Ishikawa (cell line): ENCODE measurements around the gene HSD17B12.

Source experiments
- CEBPB ChIP-seq: IDR thresholded peaks from 2 replicates; pipeline ENCODE4 v1.6.1; 2012
- CREB1 ChIP-seq: IDR thresholded peaks from 2 replicates; pipeline ENCODE4 v1.6.1; 2012; ENCODE audit warnings: low read depth
- EGR1 ChIP-seq: IDR thresholded peaks from 2 replicates; pipeline ENCODE4 v1.6.1; 2012
- EP300 ChIP-seq: IDR thresholded peaks from 2 replicates; pipeline ENCODE4 v1.6.1; 2012; ENCODE audit warnings: borderline replicate concordance
- FOXM1 ChIP-seq: IDR thresholded peaks from 2 replicates; pipeline ENCODE4 v1.6.1; 2012; ENCODE audit warnings: low read depth, borderline replicate concordance
- NFIC ChIP-seq: IDR thresholded peaks from 2 replicates; pipeline ENCODE4 v1.6.1; 2012
- RAD21 ChIP-seq: IDR thresholded peaks from 2 replicates; pipeline ENCODE4 v1.6.1; 2012; ENCODE audit warnings: low read depth
- TAF1 ChIP-seq: IDR thresholded peaks from 2 replicates; pipeline ENCODE4 v1.6.1; 2012; ENCODE audit warnings: low read depth, mild to moderate bottlenecking
- TCF12 ChIP-seq: IDR thresholded peaks from 2 replicates; pipeline ENCODE4 v1.6.1; 2012; ENCODE audit warnings: low read depth
- TEAD4 ChIP-seq: IDR thresholded peaks from 2 replicates; pipeline ENCODE4 v1.6.1; 2012
- YY1 ChIP-seq: IDR thresholded peaks from 2 replicates; pipeline ENCODE4 v1.6.1; 2012; ENCODE audit warnings: low read depth
- ZBTB7A ChIP-seq: IDR thresholded peaks from 2 replicates; pipeline ENCODE4 v1.6.1; 2012; ENCODE audit warnings: low read depth
- TF ChIP-seq, protein P1 (sequence below): IDR thresholded peaks from 2 replicates; pipeline ENCODE4 v1.6.1; 2012
- TF ChIP-seq, protein P2 (sequence below): IDR thresholded peaks from 2 replicates; pipeline ENCODE4 v1.6.1; 2012; ENCODE audit warnings: low read depth, mild to moderate bottlenecking
- TF ChIP-seq, protein P3 (sequence below): IDR thresholded peaks from 2 replicates; pipeline ENCODE4 v1.6.1; 2012

Gene HSD17B12

DNA sequence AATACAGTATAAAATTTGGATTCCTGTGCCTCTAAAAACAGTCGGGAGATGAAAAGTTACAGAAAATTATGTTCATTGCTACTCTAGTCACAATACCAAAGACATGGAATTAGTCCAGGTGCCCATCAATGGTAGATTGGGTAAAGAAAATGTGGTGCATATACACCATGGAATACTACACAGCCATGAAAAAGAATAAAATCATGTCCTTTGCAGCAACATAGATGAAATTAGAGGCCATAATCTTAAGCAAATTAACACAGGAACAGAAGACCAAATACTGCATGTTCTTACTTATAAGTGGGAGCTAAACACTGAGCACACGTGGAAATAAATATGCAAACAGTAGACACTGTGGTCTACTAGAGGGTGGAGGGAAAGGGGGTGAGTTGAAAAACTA lies 67.6 kb downstream of the HSD17B12 start:
- no peak for TF ChIP-seq CEBPB
- TF ChIP-seq, protein P1, sequence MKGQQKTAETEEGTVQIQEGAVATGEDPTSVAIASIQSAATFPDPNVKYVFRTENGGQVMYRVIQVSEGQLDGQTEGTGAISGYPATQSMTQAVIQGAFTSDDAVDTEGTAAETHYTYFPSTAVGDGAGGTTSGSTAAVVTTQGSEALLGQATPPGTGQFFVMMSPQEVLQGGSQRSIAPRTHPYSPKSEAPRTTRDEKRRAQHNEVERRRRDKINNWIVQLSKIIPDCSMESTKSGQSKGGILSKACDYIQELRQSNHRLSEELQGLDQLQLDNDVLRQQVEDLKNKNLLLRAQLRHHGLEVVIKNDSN, result no peak
- no peak for TF ChIP-seq EGR1
- no peak for TF ChIP-seq CREB1
- TF ChIP-seq TEAD4, result no peak
- TF ChIP-seq ZBTB7A, result no peak
- TF ChIP-seq, protein P2, sequence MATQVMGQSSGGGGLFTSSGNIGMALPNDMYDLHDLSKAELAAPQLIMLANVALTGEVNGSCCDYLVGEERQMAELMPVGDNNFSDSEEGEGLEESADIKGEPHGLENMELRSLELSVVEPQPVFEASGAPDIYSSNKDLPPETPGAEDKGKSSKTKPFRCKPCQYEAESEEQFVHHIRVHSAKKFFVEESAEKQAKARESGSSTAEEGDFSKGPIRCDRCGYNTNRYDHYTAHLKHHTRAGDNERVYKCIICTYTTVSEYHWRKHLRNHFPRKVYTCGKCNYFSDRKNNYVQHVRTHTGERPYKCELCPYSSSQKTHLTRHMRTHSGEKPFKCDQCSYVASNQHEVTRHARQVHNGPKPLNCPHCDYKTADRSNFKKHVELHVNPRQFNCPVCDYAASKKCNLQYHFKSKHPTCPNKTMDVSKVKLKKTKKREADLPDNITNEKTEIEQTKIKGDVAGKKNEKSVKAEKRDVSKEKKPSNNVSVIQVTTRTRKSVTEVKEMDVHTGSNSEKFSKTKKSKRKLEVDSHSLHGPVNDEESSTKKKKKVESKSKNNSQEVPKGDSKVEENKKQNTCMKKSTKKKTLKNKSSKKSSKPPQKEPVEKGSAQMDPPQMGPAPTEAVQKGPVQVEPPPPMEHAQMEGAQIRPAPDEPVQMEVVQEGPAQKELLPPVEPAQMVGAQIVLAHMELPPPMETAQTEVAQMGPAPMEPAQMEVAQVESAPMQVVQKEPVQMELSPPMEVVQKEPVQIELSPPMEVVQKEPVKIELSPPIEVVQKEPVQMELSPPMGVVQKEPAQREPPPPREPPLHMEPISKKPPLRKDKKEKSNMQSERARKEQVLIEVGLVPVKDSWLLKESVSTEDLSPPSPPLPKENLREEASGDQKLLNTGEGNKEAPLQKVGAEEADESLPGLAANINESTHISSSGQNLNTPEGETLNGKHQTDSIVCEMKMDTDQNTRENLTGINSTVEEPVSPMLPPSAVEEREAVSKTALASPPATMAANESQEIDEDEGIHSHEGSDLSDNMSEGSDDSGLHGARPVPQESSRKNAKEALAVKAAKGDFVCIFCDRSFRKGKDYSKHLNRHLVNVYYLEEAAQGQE, result no peak

DNA sequence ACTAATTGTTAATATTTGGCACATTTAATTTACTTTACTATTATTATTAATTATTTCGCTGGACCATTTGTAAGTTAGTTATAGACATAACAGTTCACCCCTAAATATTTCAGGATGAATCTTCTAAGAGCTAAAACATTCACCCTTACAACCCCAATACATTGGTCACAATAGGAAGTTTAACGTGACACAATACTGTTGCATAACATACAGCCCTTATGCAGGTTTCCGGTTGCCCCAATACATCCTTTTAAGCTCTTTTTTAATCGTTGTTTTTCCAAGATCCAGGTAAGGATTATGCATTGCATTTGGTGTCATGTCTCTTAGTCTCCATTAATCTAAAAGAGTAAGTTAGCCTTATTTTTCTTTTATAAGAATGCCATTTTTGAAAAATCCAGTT lies 71.2 kb downstream of the HSD17B12 start:
- no peak for TF ChIP-seq EP300
- TF ChIP-seq, protein P2, result no peak
- no peak for TF ChIP-seq TEAD4
- TF ChIP-seq EGR1, result no peak
- TF ChIP-seq CEBPB, result no peak
- TF ChIP-seq, protein P3, sequence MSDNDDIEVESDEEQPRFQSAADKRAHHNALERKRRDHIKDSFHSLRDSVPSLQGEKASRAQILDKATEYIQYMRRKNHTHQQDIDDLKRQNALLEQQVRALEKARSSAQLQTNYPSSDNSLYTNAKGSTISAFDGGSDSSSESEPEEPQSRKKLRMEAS, result no peak

DNA sequence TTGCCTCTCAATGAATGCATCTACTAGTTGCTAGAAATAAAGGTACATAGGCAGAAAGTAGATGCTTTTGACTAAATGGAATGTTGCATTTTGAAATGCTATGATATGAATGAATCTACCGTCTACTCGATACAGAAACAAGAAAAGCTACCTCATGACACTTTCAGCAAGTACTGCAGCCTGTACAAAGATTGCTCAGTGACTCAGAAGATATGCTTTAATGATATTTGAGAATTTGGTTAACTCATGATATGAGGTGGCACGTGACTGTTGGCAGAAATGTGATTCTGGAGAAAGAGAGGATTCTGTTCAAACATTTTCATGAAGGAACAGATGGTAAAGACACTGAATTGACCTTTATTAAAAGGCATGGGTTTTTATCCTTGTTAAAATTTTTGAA lies 76.0 kb downstream of the HSD17B12 start:
- TF ChIP-seq RAD21 (no peak), YY1 (no peak), TCF12 (no peak), TAF1 (no peak), CREB1 (no peak), EGR1 (no peak), TEAD4 (no peak), EP300 (no peak), CEBPB (no peak), FOXM1 (no peak), NFIC (no peak), ZBTB7A (no peak)
- TF ChIP-seq, protein P1, result no peak
- TF ChIP-seq, protein P3, result no peak
- TF ChIP-seq, protein P2, result no peak

DNA sequence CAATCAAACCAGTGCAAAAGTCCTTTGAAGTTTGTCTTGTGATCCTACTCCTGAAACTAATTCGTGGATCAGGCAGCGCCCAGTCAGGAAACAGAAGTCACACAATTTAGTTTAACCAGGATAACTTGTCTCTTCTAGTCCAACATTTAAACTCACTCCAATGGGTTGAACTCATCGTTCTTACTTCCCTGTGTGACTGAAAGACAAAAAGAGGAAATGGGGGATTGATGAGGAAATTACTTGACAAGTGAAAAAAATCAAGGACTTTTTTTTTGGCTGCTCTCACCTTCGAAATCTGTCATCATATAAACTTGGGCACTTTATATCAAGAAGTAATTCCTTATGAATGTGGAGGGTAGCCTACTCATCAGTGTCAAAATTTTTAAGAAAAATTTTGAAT lies 78.4 kb downstream of the HSD17B12 start:
- TF ChIP-seq EGR1 (no peak), ZBTB7A (no peak), NFIC (no peak)

DNA sequence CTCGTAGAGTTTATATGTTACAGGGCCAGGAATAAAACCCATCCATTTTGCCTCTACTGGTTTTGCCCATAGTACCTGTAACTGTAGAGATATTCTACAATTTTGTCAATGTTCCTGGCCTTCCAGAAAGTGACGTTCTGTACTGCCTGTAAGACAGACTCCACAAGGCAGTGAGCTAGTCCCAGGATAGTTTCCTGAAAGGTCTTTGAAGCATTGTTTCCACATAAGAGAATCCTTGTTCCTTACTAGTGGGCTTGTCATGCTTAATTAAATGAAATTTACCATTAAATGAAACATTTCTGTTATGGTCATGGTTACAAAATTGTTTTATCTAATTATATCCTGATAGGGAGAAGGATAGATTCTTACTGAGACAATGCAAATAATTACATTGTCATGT lies 80.4 kb downstream of the HSD17B12 start:
- TF ChIP-seq EP300 (no peak), CEBPB (no peak), RAD21 (no peak), NFIC (no peak), ZBTB7A (no peak), YY1 (no peak), TCF12 (no peak), FOXM1 (no peak), EGR1 (no peak), TEAD4 (no peak), TAF1 (no peak), CREB1 (no peak)
- TF ChIP-seq, protein P1, result no peak
- TF ChIP-seq, protein P2, result no peak
- TF ChIP-seq, protein P3, result no peak
